ENCODE measurements around the gene TMEM245.
"Not testable (repeated sequence)": the region's sequence is repeated elsewhere in the genome, so short reads cannot be mapped to it uniquely, and the experiment has no call there.

TMEM245 gene

GRCh38 chr9:109062543-109062942 lies 57.2 kb downstream of the TMEM245 start:
- no peak for TF ChIP-seq CTCF (conservative IDR thresholded peaks at IDR 0.05)
- H3K27ac ChIP-seq = peak overlapping the region; percentile 79

DNA sequence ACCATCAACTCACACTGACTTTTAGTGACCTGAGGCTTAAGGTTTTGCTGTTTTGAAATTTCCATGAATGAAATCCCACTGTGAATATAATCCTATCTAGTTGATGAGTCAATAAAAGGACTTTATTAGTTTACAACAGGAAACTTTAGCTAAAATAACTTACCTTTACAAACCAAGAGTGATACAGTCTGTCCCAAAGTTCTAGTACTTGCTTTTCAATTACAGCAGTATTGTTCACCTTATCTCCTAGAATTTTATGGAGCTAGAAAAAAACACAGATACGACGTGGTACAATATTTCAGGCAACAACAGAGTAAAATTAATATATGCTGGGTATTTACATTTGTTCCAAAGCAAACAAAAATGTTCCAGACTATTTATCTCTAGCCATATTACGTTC lies 59.6 kb downstream of the TMEM245 start:
- no peak for TF ChIP-seq CTCF (conservative IDR thresholded peaks at IDR 0.05)

DNA sequence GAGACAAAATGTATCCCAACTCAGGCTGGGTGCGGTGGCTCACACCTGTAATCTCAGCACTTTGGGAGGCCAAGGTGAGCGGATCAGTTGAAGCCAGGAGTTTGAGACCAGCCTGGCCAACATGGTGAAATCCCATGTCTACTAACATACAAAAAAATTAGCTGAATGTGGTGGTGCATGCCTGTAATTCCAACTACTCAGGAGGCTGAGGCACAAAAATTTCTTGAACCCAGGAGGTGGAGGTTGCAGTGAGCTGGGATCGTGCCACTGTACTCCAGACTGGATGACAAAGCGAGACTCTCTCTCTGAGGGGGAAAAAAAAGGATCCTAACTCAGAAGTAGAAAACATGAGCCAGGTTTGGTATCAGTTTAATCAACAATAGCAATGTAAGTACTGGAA lies 66.6 kb downstream of the TMEM245 start:
- not testable (repeated sequence) for H3K27ac ChIP-seq

More for the DNA sequence above, 59.6 kb downstream of the TMEM245 start:
- H3K27ac ChIP-seq = peak overlapping the region; percentile 79

DNA sequence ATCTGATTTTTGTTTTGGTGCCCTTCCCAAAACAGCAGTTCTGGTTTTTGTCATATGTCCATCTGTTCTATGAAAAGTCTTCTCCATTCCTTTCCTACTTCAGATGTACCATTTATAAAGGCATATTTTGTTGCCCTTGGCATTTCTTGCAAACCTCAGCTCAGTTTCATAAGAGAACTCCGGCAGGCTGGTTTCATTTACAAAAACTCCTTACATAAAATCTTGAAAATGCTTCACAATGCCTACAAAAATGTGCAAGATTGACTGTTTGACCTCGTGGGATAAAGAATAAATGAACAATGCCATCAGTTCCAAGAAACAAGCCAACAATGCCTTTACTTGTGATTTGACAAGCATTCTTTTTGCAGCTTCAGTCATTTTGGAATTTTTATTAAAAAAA lies 67.3 kb downstream of the TMEM245 start:
- no peak for TF ChIP-seq CTCF (conservative IDR thresholded peaks at IDR 0.05)
- no peak overlapping the region for H3K27ac ChIP-seq

DNA sequence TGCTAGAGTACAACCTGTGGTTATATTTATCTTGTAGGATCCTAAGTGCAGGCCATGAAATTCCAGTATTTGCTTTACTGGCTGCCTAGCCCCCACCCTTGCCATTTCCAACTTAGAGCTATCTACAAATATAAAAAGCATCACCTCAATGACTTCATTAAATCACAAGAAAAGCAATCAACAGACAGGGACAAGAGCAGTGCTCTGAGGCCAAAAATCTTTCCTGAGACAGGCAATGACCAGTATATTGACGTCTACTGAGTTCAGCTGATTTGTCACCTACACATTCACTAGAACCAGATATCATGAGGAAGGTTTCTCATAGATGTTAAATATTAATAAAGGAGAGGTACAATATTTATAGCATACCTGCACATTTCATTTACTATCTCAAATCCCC lies 68.0 kb downstream of the TMEM245 start:
- H3K27ac ChIP-seq = no peak overlapping the region
- TF ChIP-seq CTCF (conservative IDR thresholded peaks at IDR 0.05) = no peak

DNA sequence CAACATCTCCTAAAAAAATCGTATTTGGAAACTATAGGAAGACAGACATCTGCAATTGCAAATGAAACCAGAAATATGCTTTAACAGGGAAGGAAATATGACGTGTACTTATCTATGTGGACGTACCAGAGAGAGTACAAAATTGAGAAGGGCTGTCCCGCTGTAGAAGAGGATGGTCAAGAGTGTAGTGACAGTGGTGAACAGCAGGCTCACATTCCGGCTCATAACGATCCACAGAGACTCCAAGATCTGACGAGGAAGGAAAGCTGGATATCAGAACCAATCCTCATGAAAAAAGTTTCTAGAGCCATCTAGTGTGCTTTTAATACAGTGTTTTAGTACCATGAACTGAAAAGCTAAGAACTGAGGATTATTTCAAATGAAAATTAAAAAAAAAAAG lies 69.3 kb downstream of the TMEM245 start:
- no peak for TF ChIP-seq CTCF (conservative IDR thresholded peaks at IDR 0.05)
- H3K27ac ChIP-seq = no peak overlapping the region

- TF ChIP-seq CTCF (conservative IDR thresholded peaks at IDR 0.05) = no peak
- H3K27ac ChIP-seq = no peak overlapping the region
Observed at GRCh38 chr9:109048822-109049221, 70.9 kb downstream of the TMEM245 start.

- no peak for TF ChIP-seq CTCF (conservative IDR thresholded peaks at IDR 0.05)
- H3K27ac ChIP-seq = no peak overlapping the region
Observed at GRCh38 chr9:109047259-109047658, 72.5 kb downstream of the TMEM245 start.

All from VCaP (cell line).